RWPE1 (cell line): Measurements from ENCODE around the gene NDUFAF4.

ENCODE experiments used
- CTCF ChIA-PET: fragments of 350-600 bp; sonication (Branson Sonifier 250); formaldehyde crosslinking; extraction: SDS; loops from one replicate; lab custom pipeline; 2021; lab: Yijun Ruan, JAX
- POLR2A ChIA-PET: fragments of 400-600 bp; formaldehyde crosslinking; extraction: SDS; loops from one replicate; lab custom pipeline; 2020; ENCODE audit warnings: antibody characterized with exemption; ENCODE audit not compliant: low non-redundant PET; lab: Yijun Ruan, JAX
- DNase-seq: peaks from one replicate; pipeline ENCODE4 v3.0.0; 2012; ENCODE audit warnings: low spot score
- H3K27ac ChIP-seq: fragments of 450-650 bp; 2 replicates; pipeline ENCODE4 v1.5.1; 2017
- TF ChIP-seq, protein P1 (sequence below): fragments of 450-650 bp; conservative IDR thresholded peaks from 2 replicates; pipeline ENCODE4 v1.5.1; 2017; ENCODE audit warnings: low read depth, mild to moderate bottlenecking

NDUFAF4 gene

DNA sequence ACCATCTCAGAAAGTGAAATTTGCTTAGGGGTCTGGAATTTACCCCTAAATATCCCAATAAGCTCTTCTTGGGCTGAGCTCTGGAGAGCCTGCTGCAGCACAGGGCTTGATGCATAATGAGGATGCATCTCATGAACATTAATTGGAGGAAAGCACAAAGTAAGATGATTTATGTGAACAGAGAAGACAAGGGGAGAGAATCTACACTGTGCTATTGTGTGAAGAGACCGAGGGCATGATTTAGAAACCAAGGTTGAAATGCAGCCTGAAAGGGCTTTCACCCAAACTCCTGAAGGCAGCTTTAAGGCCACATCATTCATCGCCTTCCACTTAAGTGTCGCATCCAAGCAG lies 32.7 kb downstream of the NDUFAF4 start:
- DNase-seq: no peak
- TF ChIP-seq, protein P1, sequence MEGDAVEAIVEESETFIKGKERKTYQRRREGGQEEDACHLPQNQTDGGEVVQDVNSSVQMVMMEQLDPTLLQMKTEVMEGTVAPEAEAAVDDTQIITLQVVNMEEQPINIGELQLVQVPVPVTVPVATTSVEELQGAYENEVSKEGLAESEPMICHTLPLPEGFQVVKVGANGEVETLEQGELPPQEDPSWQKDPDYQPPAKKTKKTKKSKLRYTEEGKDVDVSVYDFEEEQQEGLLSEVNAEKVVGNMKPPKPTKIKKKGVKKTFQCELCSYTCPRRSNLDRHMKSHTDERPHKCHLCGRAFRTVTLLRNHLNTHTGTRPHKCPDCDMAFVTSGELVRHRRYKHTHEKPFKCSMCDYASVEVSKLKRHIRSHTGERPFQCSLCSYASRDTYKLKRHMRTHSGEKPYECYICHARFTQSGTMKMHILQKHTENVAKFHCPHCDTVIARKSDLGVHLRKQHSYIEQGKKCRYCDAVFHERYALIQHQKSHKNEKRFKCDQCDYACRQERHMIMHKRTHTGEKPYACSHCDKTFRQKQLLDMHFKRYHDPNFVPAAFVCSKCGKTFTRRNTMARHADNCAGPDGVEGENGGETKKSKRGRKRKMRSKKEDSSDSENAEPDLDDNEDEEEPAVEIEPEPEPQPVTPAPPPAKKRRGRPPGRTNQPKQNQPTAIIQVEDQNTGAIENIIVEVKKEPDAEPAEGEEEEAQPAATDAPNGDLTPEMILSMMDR: no peak
- ChIA-PET CTCF (no interaction called here), POLR2A (no interaction called here)
- no peak overlapping the region for H3K27ac ChIP-seq

DNA sequence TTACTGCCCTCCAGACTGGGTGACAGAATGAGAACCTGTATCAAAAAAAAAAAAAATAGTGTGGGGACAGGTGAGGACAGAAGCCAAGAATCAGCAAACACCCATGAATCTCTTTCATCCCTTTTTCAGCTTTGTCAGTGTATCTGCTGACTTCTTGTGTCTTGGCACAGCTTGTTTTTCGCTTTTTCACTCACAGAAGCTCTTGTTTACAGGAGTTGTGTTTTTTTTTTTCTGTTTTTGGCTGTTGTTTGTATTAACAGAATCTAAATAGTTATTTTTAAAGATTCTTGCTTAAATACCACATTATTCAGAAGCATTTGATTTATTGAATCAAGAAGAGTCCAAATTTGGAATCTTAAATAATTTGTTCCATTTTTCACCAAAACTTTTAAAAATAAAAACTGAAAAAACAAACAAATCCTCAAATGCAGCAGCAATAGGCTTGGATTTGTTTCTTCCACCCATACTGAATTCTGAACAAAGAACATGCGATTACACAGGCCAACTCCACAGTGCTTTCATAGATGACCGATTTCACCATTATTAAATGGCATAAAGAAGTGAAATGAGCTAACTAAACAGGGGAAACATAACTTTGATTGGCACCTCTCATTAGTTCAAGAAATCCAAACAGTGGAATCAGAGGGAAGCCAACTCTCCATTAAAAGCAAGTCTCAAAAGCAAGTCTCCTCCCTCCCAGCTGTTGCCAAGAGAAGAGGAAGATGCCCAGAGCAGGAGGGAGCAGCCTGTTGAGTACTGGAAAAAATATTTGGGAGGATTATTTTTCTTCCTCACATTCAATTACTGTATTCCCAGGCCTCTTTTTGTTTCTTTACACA lies 33.3 kb downstream of the NDUFAF4 start:
- TF ChIP-seq, protein P1: no peak
- DNase-seq: no peak
- no peak overlapping the region for H3K27ac ChIP-seq
- ChIA-PET POLR2A (no interaction called here), CTCF (no interaction called here)

DNA sequence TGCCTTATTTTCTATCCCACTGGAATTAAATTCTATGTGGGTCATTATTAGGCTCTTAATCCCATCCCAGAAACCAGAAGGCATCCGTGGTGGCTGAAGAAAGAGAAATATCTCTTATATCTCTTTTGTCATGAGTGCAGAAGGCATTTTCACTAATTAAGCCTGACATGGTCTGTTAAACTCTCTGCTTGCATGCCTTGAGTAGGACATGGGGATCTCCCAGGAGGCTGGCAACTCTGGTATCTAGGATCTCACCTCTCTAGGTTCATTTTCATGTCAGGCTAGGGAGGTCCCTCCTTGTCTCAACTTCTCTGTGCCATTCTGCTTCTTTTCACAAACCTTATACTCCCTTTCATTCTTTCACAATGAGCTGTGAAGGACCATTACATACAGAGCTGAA lies 35.1 kb downstream of the NDUFAF4 start:
- ChIA-PET CTCF (no interaction called here), POLR2A (no interaction called here)
- H3K27ac ChIP-seq: no peak overlapping the region
- TF ChIP-seq, protein P1: no peak
- no peak for DNase-seq

DNA sequence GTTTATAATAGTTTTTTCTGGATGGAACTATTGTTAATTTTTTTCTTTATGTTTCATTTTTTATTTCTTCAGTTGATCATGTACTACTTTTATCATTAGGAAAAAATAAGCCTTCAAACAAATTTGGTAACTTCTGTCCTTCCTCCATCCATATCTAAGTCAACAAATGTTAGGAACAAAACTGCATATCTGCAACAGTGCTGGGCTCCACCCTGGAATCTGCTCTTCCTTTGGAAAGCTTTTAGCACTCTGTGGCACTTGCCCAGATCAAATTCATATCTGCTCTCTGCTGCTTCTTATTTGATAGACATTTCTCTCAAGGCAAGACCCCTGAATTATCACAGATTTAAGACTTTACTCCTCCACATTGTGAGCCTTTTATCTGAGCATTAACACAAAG lies 36.1 kb downstream of the NDUFAF4 start:
- ChIA-PET POLR2A (no interaction called here), CTCF (no interaction called here)
- TF ChIP-seq, protein P1: no peak
- no peak overlapping the region for H3K27ac ChIP-seq
- no peak for DNase-seq

DNA sequence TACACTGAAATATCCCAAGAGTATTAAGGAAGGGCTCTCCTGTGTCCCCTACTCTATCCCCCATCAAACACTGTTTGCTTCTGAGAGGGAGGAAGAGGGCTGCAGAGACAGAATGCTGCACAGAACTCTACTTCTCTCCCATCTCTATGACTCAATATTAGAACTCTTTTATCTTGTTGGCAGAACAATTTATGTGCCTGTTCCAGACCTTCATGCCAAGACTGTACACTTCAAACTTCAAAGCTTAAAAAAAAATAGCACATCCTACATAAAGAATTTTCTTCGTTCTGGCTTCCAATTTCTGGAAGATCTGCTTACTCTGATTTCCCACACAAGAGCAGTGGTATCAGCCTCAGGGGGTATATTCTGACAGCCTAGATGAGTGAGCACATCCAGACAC lies 40.8 kb downstream of the NDUFAF4 start:
- no peak for DNase-seq
- H3K27ac ChIP-seq: no peak overlapping the region
- ChIA-PET CTCF (no interaction called here), POLR2A (no interaction called here)
- TF ChIP-seq, protein P1: no peak

DNA sequence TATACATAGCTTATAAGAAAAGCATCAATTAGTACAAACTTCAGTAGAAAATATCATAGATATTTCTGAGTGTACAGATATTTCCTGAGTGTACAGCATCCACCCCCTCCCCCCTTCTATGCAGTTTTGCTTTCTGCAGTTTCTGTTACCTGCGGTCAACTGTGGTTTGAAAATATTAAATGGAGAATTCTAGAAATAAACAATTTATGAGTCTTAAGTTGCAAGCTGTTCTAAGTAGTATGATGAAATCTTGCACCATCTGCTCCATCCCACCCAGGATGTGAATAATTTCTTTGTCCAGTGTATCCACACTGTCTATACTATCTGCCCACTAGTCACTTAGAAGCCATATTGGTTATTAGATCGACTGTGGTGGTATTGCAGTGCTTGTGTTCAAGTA lies 44.6 kb downstream of the NDUFAF4 start:
- TF ChIP-seq, protein P1: no peak
- DNase-seq: no peak
- ChIA-PET POLR2A (no interaction called here), CTCF (no interaction called here)
- no peak overlapping the region for H3K27ac ChIP-seq
